HG03457 (cell line): ENCODE results near the gene PRRC2C.

ENCODE experiments used
- ATAC-seq: cut with Tn5 transposase; IDR thresholded peaks from one replicate; pipeline ENCODE4 v1.9.1; 2021; ENCODE audit warnings: moderate number of reproducible peaks; ENCODE audit not compliant: unreplicated experiment

Gene PRRC2C

DNA sequence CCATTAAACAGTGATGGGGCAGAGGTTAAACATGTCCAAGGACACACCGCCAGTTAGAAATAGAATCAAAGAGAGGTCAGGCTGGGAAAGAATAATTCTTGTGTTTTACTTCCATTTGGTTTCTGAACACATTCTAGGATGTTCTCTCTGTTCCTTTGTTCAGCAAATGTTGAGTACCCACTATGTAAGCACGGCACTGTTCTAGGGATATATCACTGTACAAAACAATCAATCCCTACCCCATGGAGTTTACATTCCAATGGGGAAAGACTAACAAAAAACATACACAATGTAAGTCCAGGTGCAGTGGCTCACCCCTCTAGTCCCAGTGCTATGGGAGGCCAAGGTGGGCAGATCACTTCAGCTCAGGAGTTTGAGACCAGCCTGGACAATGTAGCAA lies 142.9 kb downstream of the PRRC2C start:
- ATAC-seq = no peak

DNA sequence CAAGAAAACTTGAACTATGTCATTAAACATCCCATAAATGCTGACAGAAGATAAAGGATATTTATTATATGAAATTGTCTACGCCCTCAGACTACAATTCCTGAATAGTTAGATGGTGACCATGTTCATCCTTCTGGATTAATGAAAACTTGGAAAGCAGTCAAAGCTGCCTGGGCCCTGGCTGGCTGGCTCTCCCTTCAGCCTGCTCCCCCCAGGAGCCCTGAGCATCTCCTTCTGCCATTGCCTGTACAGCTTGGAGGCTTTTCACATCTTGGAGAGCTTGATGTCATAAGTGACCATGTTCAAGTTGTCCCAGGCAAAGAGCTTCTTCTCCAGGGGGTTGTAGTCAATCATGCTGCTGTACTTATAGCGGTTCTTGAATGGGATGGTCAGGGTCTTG lies 150.3 kb downstream of the PRRC2C start:
- no peak for ATAC-seq

DNA sequence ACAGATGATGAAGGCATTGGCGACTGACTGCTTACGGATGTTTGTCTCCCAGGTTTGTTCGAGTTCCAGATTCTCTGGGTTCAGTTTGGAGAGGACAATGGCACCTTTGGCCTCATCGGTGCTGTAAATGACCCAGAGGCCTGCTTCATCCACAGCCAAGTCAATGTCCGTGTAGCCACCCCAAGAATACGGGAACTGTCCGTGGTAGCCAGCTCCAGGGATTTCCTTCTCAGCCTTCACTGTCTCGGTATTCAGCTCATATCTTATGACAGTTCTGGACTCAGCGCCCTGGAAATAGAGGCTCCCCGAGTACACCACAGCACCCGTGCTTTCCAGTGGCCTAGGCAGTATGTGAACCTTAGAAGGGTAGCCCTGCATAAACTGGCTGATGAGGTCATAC lies 150.8 kb downstream of the PRRC2C start:
- ATAC-seq = no peak

DNA sequence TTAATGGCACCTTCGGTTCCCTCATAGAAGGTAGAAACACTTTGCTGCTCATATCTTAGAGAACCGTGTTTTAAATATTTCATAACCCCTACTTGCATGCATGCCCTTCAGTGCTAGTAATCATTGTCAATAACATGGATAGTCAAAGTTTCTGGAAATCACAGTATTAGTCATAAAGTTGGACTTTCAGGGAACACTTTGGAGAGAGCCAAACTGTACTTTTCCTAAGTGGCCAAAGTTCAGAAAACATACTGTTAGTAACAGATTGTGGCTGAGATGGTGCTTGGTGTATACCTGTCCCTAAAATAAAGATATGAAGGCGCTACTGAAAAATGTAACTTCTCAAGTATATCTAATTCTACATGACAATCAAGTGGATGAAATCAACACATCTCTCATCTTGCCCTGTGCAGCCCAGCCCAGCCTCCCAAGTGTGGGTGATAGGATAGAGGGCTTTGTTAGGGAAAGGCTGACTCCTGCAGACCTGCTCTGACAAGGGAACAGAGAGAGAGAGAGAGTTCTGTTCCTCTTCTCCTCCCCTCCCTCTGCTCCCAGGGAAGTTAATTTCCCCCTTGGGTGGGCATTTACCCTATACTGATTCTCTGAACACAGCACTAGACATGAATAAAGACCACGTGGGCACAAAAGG lies 152.7 kb downstream of the PRRC2C start:
- no peak for ATAC-seq

DNA sequence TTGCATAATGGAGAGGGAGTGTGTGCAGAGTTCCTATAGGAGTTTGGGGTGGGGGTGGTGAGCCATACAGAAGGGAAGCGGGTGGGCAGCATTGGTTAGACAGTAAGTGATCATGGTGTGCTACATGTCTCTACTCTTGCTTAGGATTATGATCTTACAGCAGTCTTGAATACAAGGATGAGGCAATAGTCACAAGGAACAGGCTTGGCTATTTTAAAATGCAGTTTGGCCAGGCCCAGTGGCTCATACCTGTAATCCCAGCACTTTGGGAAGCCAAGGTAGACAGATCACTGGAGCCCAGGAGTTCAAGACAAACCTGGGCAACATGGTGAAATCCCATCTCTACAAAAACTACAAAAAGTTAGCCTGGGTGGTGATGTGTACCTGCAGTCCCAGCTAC lies 154.9 kb downstream of the PRRC2C start:
- no peak for ATAC-seq

DNA sequence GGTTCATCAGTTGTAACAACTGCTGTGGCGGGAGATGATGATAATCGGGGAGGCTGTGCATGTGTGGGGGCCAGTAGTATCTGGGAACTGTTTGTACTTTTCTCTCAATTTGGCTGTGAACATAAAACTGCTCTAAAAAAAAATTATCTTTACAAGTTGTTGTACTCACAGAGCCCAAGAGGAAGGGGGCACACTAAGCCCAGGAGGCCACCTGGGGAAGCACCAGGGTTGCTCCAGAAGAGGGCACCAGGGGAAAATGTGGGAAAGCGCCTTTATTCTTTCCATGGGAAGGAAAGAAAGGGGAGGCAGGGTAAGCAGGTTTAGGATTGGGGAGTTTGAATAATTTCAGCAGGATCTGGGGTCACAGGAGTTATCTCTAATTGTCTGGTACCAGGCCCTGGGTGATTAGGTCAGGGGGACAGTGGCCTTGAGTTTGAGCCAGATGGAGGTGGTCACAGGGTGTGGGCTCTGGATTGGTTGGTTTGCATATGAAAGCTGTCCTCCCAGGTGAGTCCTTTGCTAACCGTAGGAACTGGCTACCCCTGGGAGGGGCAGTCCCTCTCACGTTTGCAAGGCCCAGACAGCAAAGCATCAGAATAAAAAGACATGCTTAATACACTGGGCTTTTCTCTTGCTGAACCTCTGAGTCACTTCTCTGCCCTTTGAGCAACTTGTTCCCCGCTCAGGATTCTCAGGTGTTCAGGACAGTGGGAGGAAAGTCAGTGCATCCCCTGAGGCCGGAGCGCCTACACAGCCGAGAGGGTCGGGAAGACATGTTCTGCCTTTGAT lies 155.9 kb downstream of the PRRC2C start:
- no peak for ATAC-seq

DNA sequence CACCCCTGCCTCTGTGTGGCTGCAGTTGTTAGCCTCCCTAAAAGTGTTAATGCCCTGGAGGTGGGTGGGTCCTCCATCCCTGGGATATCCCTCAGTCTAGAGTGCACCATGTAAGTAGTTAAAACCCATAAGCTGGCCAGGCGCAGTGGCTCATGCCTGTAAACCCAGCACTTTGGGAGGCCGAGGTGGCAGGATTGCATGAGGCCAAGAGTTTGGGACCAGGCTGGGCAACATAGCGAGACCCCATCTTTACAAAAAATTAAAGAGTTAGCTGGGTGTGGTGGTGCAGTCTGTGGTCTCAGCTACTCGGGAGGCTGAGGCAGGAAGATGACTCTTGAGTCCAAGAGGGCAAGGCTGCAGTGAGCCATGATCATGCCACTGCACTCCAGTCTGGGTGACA lies 156.9 kb downstream of the PRRC2C start:
- no peak for ATAC-seq
